IMR-90 (cell line): ENCODE results near the gene KRT1.

Source experiments
- CEBPB ChIP-seq: IDR thresholded peaks from 2 replicates; pipeline ENCODE4 v1.6.1; 2012; ENCODE audit warnings: low read depth, low read length, improper control_type of control experiment
- MXI1 ChIP-seq: IDR thresholded peaks from 2 replicates; pipeline ENCODE4 v1.6.1; 2012; ENCODE audit warnings: low read depth, mild to moderate bottlenecking, low read length, moderate library complexity, borderline replicate concordance
- POLR2A ChIP-seq: IDR thresholded peaks from 2 replicates; pipeline ENCODE4 v1.6.1; 2012; ENCODE audit warnings: mild to moderate bottlenecking, low read depth, low read length
- SMC3 ChIP-seq: fragments of 150-350 bp; IDR thresholded peaks from 2 replicates; pipeline ENCODE4 v1.6.1; 2016; ENCODE audit warnings: low read depth, mild to moderate bottlenecking, antibody characterized with exemption, low read length, moderate library complexity
- TF ChIP-seq, protein P1 (sequence below): conservative IDR thresholded peaks from 2 replicates; pipeline ENCODE4 v1.5.1; 2012; ENCODE audit warnings: mild to moderate bottlenecking, low read depth, low read length, improper control_type of control experiment
- TF ChIP-seq, protein P2 (sequence below): fragments of 150-350 bp; IDR thresholded peaks from 2 replicates; pipeline ENCODE4 v1.6.1; 2017; ENCODE audit warnings: mild to moderate bottlenecking, antibody characterized with exemption, low read length, low read depth

DNA sequence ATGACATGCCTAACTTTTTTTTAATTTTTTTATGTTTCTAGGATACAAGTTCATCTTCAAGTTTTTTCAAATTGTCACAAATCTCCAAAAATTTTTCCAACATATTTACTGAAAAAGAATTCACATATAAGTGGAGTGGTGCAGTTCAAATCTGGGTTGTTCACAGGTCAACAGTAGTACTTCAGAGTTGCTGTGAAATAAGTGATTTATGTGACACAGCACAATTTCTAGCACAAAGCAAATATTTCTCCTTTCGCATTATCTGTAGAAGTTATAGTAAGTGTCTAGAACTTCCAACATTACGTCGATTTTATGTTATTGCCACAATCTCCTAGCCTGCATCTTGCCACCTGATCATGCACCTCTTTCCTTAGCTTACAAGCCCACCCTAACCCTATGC lies 18.5 kb downstream of the KRT1 start:
- TF ChIP-seq, protein P1, sequence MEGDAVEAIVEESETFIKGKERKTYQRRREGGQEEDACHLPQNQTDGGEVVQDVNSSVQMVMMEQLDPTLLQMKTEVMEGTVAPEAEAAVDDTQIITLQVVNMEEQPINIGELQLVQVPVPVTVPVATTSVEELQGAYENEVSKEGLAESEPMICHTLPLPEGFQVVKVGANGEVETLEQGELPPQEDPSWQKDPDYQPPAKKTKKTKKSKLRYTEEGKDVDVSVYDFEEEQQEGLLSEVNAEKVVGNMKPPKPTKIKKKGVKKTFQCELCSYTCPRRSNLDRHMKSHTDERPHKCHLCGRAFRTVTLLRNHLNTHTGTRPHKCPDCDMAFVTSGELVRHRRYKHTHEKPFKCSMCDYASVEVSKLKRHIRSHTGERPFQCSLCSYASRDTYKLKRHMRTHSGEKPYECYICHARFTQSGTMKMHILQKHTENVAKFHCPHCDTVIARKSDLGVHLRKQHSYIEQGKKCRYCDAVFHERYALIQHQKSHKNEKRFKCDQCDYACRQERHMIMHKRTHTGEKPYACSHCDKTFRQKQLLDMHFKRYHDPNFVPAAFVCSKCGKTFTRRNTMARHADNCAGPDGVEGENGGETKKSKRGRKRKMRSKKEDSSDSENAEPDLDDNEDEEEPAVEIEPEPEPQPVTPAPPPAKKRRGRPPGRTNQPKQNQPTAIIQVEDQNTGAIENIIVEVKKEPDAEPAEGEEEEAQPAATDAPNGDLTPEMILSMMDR: no peak
- TF ChIP-seq SMC3: no peak
- TF ChIP-seq CEBPB: no peak
- TF ChIP-seq POLR2A: no peak
- TF ChIP-seq, protein P2, sequence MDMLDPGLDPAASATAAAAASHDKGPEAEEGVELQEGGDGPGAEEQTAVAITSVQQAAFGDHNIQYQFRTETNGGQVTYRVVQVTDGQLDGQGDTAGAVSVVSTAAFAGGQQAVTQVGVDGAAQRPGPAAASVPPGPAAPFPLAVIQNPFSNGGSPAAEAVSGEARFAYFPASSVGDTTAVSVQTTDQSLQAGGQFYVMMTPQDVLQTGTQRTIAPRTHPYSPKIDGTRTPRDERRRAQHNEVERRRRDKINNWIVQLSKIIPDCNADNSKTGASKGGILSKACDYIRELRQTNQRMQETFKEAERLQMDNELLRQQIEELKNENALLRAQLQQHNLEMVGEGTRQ: no peak
- no peak for TF ChIP-seq MXI1
